ENCODE results near the gene EPAS1. TPM values are rescaled to one million over a fixed set of nuclear protein-coding genes. Genes with fewer than 3 reads are reported as not detected.

Gene EPAS1
- total and polyA plus RNA-seq, 12 donors: 112 to 415 (median 201) TPM

- intact Hi-C loops (cut with DNase I): loop anchor here in 5 of 10 donors (10.0 kb wide), 2 partner anchors 70 to 510 kb away; no protein-coding TSS in a partner anchor
- DNase-seq (no peak), ATAC-seq (no peak)
- H3K9me3 ChIP-seq: no peaks in the 10 kb centered on the region
- whole genome bisulfite sequencing, 2 donors: 88 to 91% methylated on average over 12 of the region's 12 CpGs
- H3K4me3 ChIP-seq: no peak overlapping the region
- peak overlapping the region in 1 of 10 donors; percentile 8 for H3K27ac ChIP-seq
- no peak for TF ChIP-seq CTCF (IDR thresholded peaks at IDR 0.05)
- H3K27me3 ChIP-seq: no peaks in the 10 kb centered on the region
- H3K36me3 ChIP-seq: peaks cover 0 to 95% (median 57%) of the 10 kb centered on the region in 9 donors
- H3K4me1 ChIP-seq: peaks cover 0 to 48% (median 21%) of the 10 kb centered on the region in 9 donors
These were observed 87.2 kb downstream of the EPAS1 start for GRCh38 chr2:46384457-46384815.

- Histone ChIP-seq H3K36me3 (peaks cover 0 to 79% (median 42%) of the 10 kb centered on the region in 9 donors), H3K27ac (peak overlapping the region in 5 of 10 donors; percentile 1 to 68 (median 33))
- peak in 1 of 8 donors; percentile 9 for ATAC-seq
These were observed 88.8 kb downstream of the EPAS1 start for GRCh38 chr2:46385786-46386577.

GRCh38 chr2:46386763-46387162 lies 89.6 kb downstream of the EPAS1 start:
- ATAC-seq: no peak
- no peak for DNase-seq
- H3K4me1 ChIP-seq: peaks cover 0 to 39% (median 15%) of the 10 kb centered on the region in 9 donors
- intact Hi-C loops (cut with DNase I): loop anchor here in 5 of 10 donors (5.0 to 10.0 kb wide), 3 partner anchors 66 to 508 kb away; no protein-coding TSS in a partner anchor
- peaks cover 0 to 72% (median 35%) of the 10 kb centered on the region in 9 donors for H3K36me3 ChIP-seq
- H3K27me3 ChIP-seq: no peaks in the 10 kb centered on the region
- no peaks in the 10 kb centered on the region for H3K9me3 ChIP-seq
- WGBS, 2 donors: 93% methylated on average over 5 of the region's 5 CpGs
- peak overlapping the region in 3 of 10 donors; percentile 3 to 68 (median 61) for H3K27ac ChIP-seq
- no peak for TF ChIP-seq CTCF (IDR thresholded peaks at IDR 0.05)
- H3K4me3 ChIP-seq: no peak overlapping the region

More at GRCh38 chr2:46385786-46386577, 88.8 kb downstream of the EPAS1 start:
- H3K27me3 ChIP-seq: no peaks in the 10 kb centered on the region
- intact Hi-C loops (cut with DNase I): loop anchor here in 5 of 10 donors (5.0 to 10.0 kb wide), 3 partner anchors 66 to 509 kb away; no protein-coding TSS in a partner anchor
- TF ChIP-seq CTCF (IDR thresholded peaks at IDR 0.05): no peak
- DNase-seq: no peak
- 74 to 79% methylated on average over 18 of the region's 18 CpGs for WGBS, 2 donors
- H3K4me1 ChIP-seq: peaks cover 0 to 40% (median 15%) of the 10 kb centered on the region in 9 donors
- no peaks in the 10 kb centered on the region for H3K9me3 ChIP-seq
- H3K4me3 ChIP-seq: no peak overlapping the region

- TF ChIP-seq CTCF (IDR thresholded peaks at IDR 0.05): no peak
- Histone ChIP-seq H3K36me3 (peaks cover 0 to 66% (median 30%) of the 10 kb centered on the region in 9 donors), H3K4me3 (no peak overlapping the region), H3K4me1 (peaks cover 0 to 39% (median 15%) of the 10 kb centered on the region in 9 donors), H3K9me3 (no peaks in the 10 kb centered on the region), H3K27ac (peak overlapping the region in 5 of 10 donors; percentile 3 to 71 (median 61)), H3K27me3 (no peaks in the 10 kb centered on the region)
- DNase-seq (no peak), ATAC-seq (no peak)
- intact Hi-C loops (cut with DNase I): loop anchor here in 5 of 10 donors (5.0 to 10.0 kb wide), 3 partner anchors 65 to 508 kb away; no protein-coding TSS in a partner anchor
- 81 to 93% methylated on average over 3 of the region's 3 CpGs for WGBS, 2 donors
These were observed 90.1 kb downstream of the EPAS1 start for GRCh38 chr2:46387292-46387691.

Measured in heart right ventricle (tissue), 16 donors.